HepG2 (cell line): Measurements from ENCODE around the gene CSH1. TPM values are rescaled to one million over a fixed set of nuclear protein-coding genes. Genes with fewer than 3 reads are reported as not detected.
"Not testable (repeated sequence)": the region's sequence is repeated elsewhere in the genome, so short reads cannot be mapped to it uniquely, and the experiment has no call there.

Experiments
- ATAC-seq: fragments of 200-7000 bp; cut with Tn5 transposase; 3 replicates; pipeline ENCODE4 v1.9.1; 2020; ENCODE audit warnings: mild to moderate bottlenecking, moderate library complexity
- BruUV-seq: library from RNA; stranded (reverse); fragments of 400-500 nt; replicated peaks from 2 replicates; lab custom pipeline; 2021; lab: Mats Ljungman, UMichigan
- CTCF ChIA-PET: fragments of 300-600 bp; formaldehyde crosslinking; extraction: SDS; loops from one replicate; lab custom pipeline; 2021; ENCODE audit warnings: low total read pairs, inconsistent platforms, low intra/inter-chr PET ratio; lab: Yijun Ruan, JAX
- POLR2A ChIA-PET: fragments of 350-600 bp; sonication (Branson Sonifier 250); formaldehyde crosslinking; loops from one replicate; lab custom pipeline; 2020; ENCODE audit warnings: antibody characterized with exemption, inconsistent platforms; lab: Yijun Ruan, JAX
- DNase-seq: peaks from one replicate; pipeline ENCODE4 v3.0.0-alpha.2; 2015; ENCODE audit warnings: low spot score
- FAIRE-seq: peaks from 3 replicates; lab custom pipeline; 2011; peaks lifted over from hg19 to GRCh38; lab: Jason Lieb, UNC
- H2AFZ ChIP-seq: one replicate; pipeline ENCODE4 v1.6.1; 2011; ENCODE audit warnings: low read length, inconsistent platforms
- H3K27ac ChIP-seq: fragments of 300-600 bp; 3 replicates; pipeline ENCODE4 v1.8.0; 2011; ENCODE audit warnings: mixed run types, mild to moderate bottlenecking, mixed read lengths, low read length, inconsistent platforms; ENCODE audit not compliant: insufficient read depth; ENCODE audit errors: extremely low read length
- H3K27me3 ChIP-seq, 2 experiments: fragments of 200-600 bp in 1 of 2; 2 replicates in 1 of 2; 3 replicates in 1 of 2; pipeline versions ENCODE4 v1.6.0 to v1.8.0; 2011; ENCODE audit warnings: low read length in 2 of 2, mild to moderate bottlenecking in 2 of 2, moderate library complexity in 2 of 2, inconsistent platforms in 1 of 2; ENCODE audit not compliant: insufficient read depth in 2 of 2, control insufficient read depth in 1 of 2
- H3K36me3 ChIP-seq, 2 experiments: fragments of 200-600 bp in 1 of 2; replicated peaks in 1 of 2; 2 replicates in 1 of 2; 3 replicates in 1 of 2; pipeline versions ENCODE4 v1.5.1 to v1.8.0; 2011; ENCODE audit warnings: low read length in 2 of 2, inconsistent platforms in 1 of 2; ENCODE audit not compliant: insufficient read depth in 2 of 2, control insufficient read depth in 1 of 2
- H3K4me1 ChIP-seq: 2 replicates; pipeline ENCODE4 v1.5.1; 2012; ENCODE audit warnings: low read length, inconsistent platforms; ENCODE audit not compliant: insufficient read depth
- H3K4me2 ChIP-seq: 2 replicates; pipeline ENCODE4 v1.6.0; 2011; ENCODE audit warnings: low read depth, low read length, inconsistent platforms
- H3K4me3 ChIP-seq, 3 experiments: fragments of 200-600 bp in 1 of 3; sonication (generic), shearing (Covaris generic) in 1 of 3; replicated peaks in 1 of 3; 2 replicates each; pipeline ENCODE4 v1.5.1; 2011 to 2016; ENCODE audit warnings: low read length in 3 of 3, inconsistent platforms in 2 of 3, low read depth in 2 of 3, mild to moderate bottlenecking in 2 of 3, control low read depth in 1 of 3, mixed read lengths in 1 of 3; ENCODE audit not compliant: insufficient read depth in 1 of 3
- H3K79me2 ChIP-seq: one replicate; pipeline ENCODE4 v1.6.1; 2011; ENCODE audit warnings: low read length, inconsistent platforms; ENCODE audit not compliant: insufficient read depth
- H3K9ac ChIP-seq: 2 replicates; pipeline ENCODE4 v1.6.0; 2011; ENCODE audit warnings: mild to moderate bottlenecking, low read depth, low read length, inconsistent platforms; ENCODE audit not compliant: insufficient read depth
- H3K9me3 ChIP-seq: 2 replicates; pipeline ENCODE4 v1.5.1; 2012; ENCODE audit warnings: mild to moderate bottlenecking, low read length
- H4K20me1 ChIP-seq: 2 replicates; pipeline ENCODE4 v1.6.0; 2011; ENCODE audit warnings: inconsistent platforms, mild to moderate bottlenecking, low read length, moderate library complexity; ENCODE audit not compliant: insufficient read depth
- CC2D1A ChIP-seq: sonication (generic); formaldehyde crosslinking; IDR thresholded peaks from 2 replicates; pipeline ENCODE4 v1.8.1; 2023; ENCODE audit warnings: mild to moderate bottlenecking, missing genetic modification reagents
- GABPB1 ChIP-seq: IDR thresholded peaks from 2 replicates; pipeline ENCODE4 v1.6.1; 2016; ENCODE audit warnings: mild to moderate bottlenecking, missing genetic modification reagents, moderate library complexity, missing compliant biosample characterization
- HOXA3 ChIP-seq: sonication (generic); formaldehyde crosslinking; IDR thresholded peaks from 2 replicates; pipeline ENCODE4 v1.5.0; 2020; ENCODE audit warnings: missing genetic modification reagents
- MED13 ChIP-seq: sonication (generic); formaldehyde crosslinking; IDR thresholded peaks from 2 replicates; pipeline ENCODE4 v1.5.0; 2020; ENCODE audit warnings: missing genetic modification reagents
- MIER2 ChIP-seq: IDR thresholded peaks from 2 replicates; pipeline ENCODE4 v1.6.1; 2016; ENCODE audit warnings: missing biosample characterization, missing genetic modification reagents
- NFYB ChIP-seq: sonication (generic); formaldehyde crosslinking; IDR thresholded peaks from 2 replicates; pipeline ENCODE4 v1.4.0; 2020; ENCODE audit warnings: missing genetic modification reagents
- NONO ChIP-seq, 2 experiments: fragments of 450-650 bp in 1 of 2; sonication (generic) in 1 of 2; formaldehyde crosslinking in 1 of 2; IDR thresholded peaks in 1 of 2; conservative IDR thresholded peaks in 1 of 2; 2 replicates each; pipeline versions ENCODE4 v1.6.1 to v1.8.0; 2017 to 2022; ENCODE audit warnings: mild to moderate bottlenecking in 1 of 2, missing genetic modification reagents in 1 of 2, moderate library complexity in 1 of 2
- PCBP1 ChIP-seq: fragments of 200-400 bp; formaldehyde crosslinking; IDR thresholded peaks from 2 replicates; pipeline ENCODE4 v1.6.1; 2017; ENCODE audit warnings: mild to moderate bottlenecking, low read depth, low read length, borderline replicate concordance
- SP4 ChIP-seq: sonication (generic); formaldehyde crosslinking; IDR thresholded peaks from 2 replicates; pipeline ENCODE4 v1.8.1; 2023; ENCODE audit warnings: mild to moderate bottlenecking, missing genetic modification reagents
- THAP11 ChIP-seq: IDR thresholded peaks from 2 replicates; pipeline ENCODE4 v1.6.1; 2016; ENCODE audit warnings: missing biosample characterization, missing genetic modification reagents
- ZNF709 ChIP-seq: sonication (generic); formaldehyde crosslinking; IDR thresholded peaks from 2 replicates; pipeline ENCODE4 v1.5.0; 2020; ENCODE audit warnings: mild to moderate bottlenecking, missing genetic modification reagents
- WGBS: methylation state at CpG from one replicate; pipeline ENCODE4 v1.1.6; 2017; ENCODE audit warnings: low lambda C conversion rate; 5-methylcytosine and 5-hydroxymethylcytosine counted together
- in situ Hi-C: cut with HindIII; loops from 2 replicates; pipeline ENCODE4 v1.10.0; 2017; ENCODE audit warnings: low pct_unique_long_range_greater_than_20kb; ENCODE audit not compliant: extremely low pct_ligation_motif_present
- intact Hi-C: fragments of 100-400 bp; cut with micrococcal nuclease; formaldehyde crosslinking; loops from one replicate; pipeline ENCODE4 v1.10.0; 2022; ENCODE audit not compliant: unreplicated experiment
- polyA plus RNA-seq, 8 experiments: library from polyadenylated mRNA; depleted of rRNA in 3 of 8; stranded (reverse) in 7 of 8; unstranded in 1 of 8; fragments of >200 nt; fragmentation: Illumina TruSeq in 4 of 8; extraction: Trizol in 4 of 8; gene quantifications; 2 replicates each; pipeline versions ENCODE4 v1.2.1 to v1.2.3, GENCODE V29; 2011 to 2016; ENCODE audit warnings: low read depth in 4 of 8, missing spikeins in 1 of 8, mixed read lengths in 1 of 8; ENCODE audit not compliant: insufficient read depth in 1 of 8
- total RNA-seq, 5 experiments: library from RNA; depleted of rRNA; stranded (reverse); fragments of >200 nt; fragmentation: Illumina TruSeq; extraction: Trizol; gene quantifications; 2 replicates each; pipeline ENCODE4 v1.2.3, GENCODE V29; 2016; ENCODE audit warnings: low read depth in 1 of 5
- TF ChIP-seq, protein P1 (sequence below): sonication (generic); formaldehyde crosslinking; IDR thresholded peaks from 2 replicates; pipeline ENCODE4 v1.5.1; 2020; ENCODE audit warnings: mild to moderate bottlenecking, missing genetic modification reagents, moderate library complexity
- TF ChIP-seq, protein P2 (sequence below): sonication (generic); formaldehyde crosslinking; IDR thresholded peaks from 2 replicates; pipeline ENCODE4 v1.8.1; 2023; ENCODE audit warnings: mild to moderate bottlenecking, missing genetic modification reagents

The CSH1 gene
- total and polyA plus RNA-seq, 2 of the 13 experiments (the other 11 are each of a cell fraction or from before 2014, with no cell fraction given): not detected

- 84% methylated on average over 8 of the region's 8 CpGs for WGBS
- H3K9ac ChIP-seq, FAIRE-seq, in situ Hi-C loops, DNase-seq, H3K4me3 ChIP-seq, intact Hi-C loops, H3K36me3 ChIP-seq, H3K27ac ChIP-seq, H4K20me1 ChIP-seq, H3K9me3 ChIP-seq, ATAC-seq, H2AFZ ChIP-seq, BruUV-seq, H3K79me2 ChIP-seq: not testable (repeated sequence)
- Histone ChIP-seq H3K4me2 (0 out of 2 replicates have a peak overlapping the region, but pooled peaks have one; percentile 58), H3K27me3 (peaks cover 5 to 25% of the 10 kb centered on the region in 2 experiments; a peak in 3 of 5 replicates), H3K4me1 (peaks cover 51% of the 10 kb centered on the region)
- 0 out of 2 replicates have a peak, but pooled peaks have one; percentile 2 for TF ChIP-seq GABPB1
- ChIA-PET CTCF (interaction anchor here (0.6 to 1.5 kb wide), 2 partner anchors 22 to 477 kb away, joined by 3 read pairs; no protein-coding TSS in a partner anchor), POLR2A (interaction anchor here (0.7 kb wide), 1 partner anchor 83 kb away, joined by 3 read pairs; the partner anchor contains the start of gene CCDC47)
Observed at GRCh38 chr17:63856425-63856824, 39.9 kb downstream of the CSH1 start.

GRCh38 chr17:63855185-63855584 lies 41.2 kb downstream of the CSH1 start:
- no peaks in the 10 kb centered on the region for H3K36me3 ChIP-seq
- H2AFZ ChIP-seq: no peak overlapping the region
- CTCF ChIA-PET: no interaction called here
- no peaks in the 10 kb centered on the region for H4K20me1 ChIP-seq
- no peaks in the 10 kb centered on the region for H3K79me2 ChIP-seq
- ATAC-seq: peak; percentile 6
- WGBS: 74% methylated on average over 8 of the region's 8 CpGs
- no peak for FAIRE-seq
- H3K4me2 ChIP-seq: peak overlapping the region; percentile 65
- DNase-seq: no peak
- H3K4me1 ChIP-seq: peaks cover 56% of the 10 kb centered on the region
- intact Hi-C loops: no loop called here
- H3K27me3 ChIP-seq: peaks cover 0 to 13% of the 10 kb centered on the region in 2 experiments; a peak in 3 of 5 replicates
- H3K9ac ChIP-seq: no peak overlapping the region; the same call in 1 of the 2 replicates
- in situ Hi-C loops: no loop called here
- no peak overlapping the region for H3K4me3 ChIP-seq
- no TSS peak for BruUV-seq
- H3K9me3 ChIP-seq: no peaks in the 10 kb centered on the region
- POLR2A ChIA-PET: interaction anchor here (1.4 kb wide), 1 partner anchor 12 kb away, joined by 5 read pairs; no protein-coding TSS in a partner anchor
- peak overlapping the region; percentile 58 for H3K27ac ChIP-seq
- TF ChIP-seq PCBP1 (no peak), THAP11 (CRISPR knock-in tag) (no peak), MIER2 (CRISPR knock-in tag) (no peak), NFYB (no peak), ZNF709 (0 out of 2 replicates have a peak, but pooled peaks have one; percentile 19), MED13 (no peak), CC2D1A (CRISPR knock-in tag) (no peak), SP4 (CRISPR knock-in tag) (0 out of 2 replicates have a peak, but pooled peaks have one; percentile 38), HOXA3 (CRISPR knock-in tag) (peak; percentile 2; the same call in 1 of the 2 replicates), NONO (IDR thresholded peaks at IDR 0.05) (no peak), NONO (CRISPR knock-in tag; conservative IDR thresholded peaks at IDR 0.05) (no peak)
- TF ChIP-seq, protein P1, sequence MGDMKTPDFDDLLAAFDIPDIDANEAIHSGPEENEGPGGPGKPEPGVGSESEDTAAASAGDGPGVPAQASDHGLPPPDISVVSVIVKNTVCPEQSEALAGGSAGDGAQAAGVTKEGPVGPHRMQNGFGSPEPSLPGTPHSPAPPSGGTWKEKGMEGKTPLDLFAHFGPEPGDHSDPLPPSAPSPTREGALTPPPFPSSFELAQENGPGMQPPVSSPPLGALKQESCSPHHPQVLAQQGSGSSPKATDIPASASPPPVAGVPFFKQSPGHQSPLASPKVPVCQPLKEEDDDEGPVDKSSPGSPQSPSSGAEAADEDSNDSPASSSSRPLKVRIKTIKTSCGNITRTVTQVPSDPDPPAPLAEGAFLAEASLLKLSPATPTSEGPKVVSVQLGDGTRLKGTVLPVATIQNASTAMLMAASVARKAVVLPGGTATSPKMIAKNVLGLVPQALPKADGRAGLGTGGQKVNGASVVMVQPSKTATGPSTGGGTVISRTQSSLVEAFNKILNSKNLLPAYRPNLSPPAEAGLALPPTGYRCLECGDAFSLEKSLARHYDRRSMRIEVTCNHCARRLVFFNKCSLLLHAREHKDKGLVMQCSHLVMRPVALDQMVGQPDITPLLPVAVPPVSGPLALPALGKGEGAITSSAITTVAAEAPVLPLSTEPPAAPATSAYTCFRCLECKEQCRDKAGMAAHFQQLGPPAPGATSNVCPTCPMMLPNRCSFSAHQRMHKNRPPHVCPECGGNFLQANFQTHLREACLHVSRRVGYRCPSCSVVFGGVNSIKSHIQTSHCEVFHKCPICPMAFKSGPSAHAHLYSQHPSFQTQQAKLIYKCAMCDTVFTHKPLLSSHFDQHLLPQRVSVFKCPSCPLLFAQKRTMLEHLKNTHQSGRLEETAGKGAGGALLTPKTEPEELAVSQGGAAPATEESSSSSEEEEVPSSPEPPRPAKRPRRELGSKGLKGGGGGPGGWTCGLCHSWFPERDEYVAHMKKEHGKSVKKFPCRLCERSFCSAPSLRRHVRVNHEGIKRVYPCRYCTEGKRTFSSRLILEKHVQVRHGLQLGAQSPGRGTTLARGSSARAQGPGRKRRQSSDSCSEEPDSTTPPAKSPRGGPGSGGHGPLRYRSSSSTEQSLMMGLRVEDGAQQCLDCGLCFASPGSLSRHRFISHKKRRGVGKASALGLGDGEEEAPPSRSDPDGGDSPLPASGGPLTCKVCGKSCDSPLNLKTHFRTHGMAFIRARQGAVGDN (CRISPR knock-in tag): 0 out of 2 replicates have a peak, but pooled peaks have one; percentile 16
- TF ChIP-seq, protein P2, sequence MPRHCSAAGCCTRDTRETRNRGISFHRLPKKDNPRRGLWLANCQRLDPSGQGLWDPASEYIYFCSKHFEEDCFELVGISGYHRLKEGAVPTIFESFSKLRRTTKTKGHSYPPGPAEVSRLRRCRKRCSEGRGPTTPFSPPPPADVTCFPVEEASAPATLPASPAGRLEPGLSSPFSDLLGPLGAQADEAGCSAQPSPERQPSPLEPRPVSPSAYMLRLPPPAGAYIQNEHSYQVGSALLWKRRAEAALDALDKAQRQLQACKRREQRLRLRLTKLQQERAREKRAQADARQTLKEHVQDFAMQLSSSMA (CRISPR knock-in tag): 0 out of 2 replicates have a peak, but pooled peaks have one; percentile 16
